ENCODE measurements around the gene BTG2.

BTG2 gene

DNA sequence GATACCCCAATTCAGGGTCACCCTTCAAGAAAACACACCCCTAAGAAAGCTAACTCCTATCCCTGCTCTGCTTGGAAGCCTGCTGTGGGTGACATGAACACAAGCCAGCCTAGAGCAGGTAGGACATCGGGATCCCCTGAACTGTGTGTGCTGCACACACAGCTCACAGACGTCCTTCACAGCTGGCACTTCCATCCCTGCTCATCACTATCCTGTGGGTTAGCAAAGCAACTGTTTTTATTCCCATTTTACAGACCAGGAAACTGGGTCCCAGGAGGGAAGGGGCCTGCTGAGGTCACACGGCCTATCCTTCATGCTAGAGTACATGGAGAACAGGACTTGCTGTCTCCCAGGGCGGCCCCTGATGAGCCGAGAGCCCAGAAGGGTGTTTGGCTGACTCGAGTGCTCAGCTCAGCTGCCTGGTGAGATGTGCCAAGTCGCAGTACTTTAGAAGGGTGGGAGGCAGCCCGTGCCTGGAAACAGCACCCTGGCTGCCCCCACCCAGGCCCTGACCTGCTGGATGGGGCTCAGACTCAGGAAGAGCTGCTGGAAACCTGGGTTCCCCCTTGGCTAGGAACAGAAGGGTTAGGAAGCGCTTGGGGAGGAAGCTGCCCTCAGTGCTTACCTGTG lies 28.3 kb upstream of the BTG2 start:
- no peak for DNase-seq

GRCh38 chr1:203278082-203278884 lies 27.0 kb upstream of the BTG2 start:
- DNase-seq: peak; percentile 63 to 78

- no peak for DNase-seq
Observed at GRCh38 chr1:203278885-203279406, 26.4 kb upstream of the BTG2 start.

DNA sequence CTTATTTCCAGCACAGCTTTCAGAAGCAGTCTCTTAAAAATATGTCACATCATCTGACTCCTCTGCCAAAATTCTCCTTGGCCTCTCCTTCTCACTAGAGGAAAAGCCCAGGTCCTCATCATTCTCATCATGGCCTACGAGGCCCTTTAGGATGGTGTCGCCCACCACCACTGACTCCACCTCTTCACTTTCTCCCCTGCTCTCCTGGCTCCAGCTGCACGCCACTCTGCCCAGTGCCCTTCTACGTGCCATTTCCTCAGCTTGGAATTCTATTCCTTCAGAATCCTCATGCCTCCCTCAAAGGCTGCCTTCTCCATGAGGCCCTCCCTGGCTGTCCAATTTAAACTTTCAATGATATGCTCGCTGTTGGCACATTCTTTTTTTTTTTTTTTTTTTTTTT lies 25.3 kb upstream of the BTG2 start:
- no peak for DNase-seq

DNA sequence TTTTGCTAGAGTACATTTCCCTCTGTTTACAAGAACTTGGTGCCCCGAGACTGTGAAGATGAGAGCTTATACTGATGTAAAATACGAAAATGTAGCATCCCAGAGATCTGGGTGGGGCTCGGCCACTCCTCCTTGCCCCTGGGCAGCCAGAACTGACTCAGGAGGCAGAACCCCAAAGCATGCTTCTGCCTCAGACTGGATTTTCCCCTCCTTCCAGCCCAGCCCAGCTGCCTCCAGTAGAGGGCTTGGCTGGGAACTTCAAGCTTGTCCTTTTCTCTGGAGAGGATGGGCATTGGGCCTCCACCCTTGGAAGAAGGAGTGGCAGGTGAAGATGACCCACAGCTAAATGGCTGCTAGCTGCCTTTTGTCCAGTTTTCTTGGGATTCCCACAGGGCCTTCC lies 24.3 kb upstream of the BTG2 start:
- no peak for DNase-seq

GRCh38 chr1:203281851-203282661 lies 23.3 kb upstream of the BTG2 start:
- DNase-seq: no peak

GRCh38 chr1:203282720-203283542 lies 22.4 kb upstream of the BTG2 start:
- DNase-seq: peak; percentile 72

DNA sequence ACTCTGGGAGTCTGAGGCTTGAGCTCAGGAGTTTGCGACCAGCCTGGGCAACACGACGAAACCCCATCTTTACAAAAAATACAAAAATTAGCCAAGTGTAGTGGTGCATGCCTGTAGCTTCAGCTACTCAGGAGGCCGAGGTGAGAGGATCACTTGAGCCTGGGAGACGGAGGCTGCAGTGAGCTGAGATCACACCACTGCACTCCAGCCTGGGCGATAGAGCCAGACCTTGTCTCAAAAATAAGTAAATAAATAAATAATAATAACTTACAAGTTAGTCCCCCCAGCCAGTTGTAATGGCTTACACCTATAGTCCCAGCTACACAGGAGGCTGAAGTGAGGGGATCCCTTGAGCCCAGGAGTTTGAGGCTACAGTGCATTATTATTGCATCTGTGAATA lies 21.7 kb upstream of the BTG2 start:
- no peak for DNase-seq

DNA sequence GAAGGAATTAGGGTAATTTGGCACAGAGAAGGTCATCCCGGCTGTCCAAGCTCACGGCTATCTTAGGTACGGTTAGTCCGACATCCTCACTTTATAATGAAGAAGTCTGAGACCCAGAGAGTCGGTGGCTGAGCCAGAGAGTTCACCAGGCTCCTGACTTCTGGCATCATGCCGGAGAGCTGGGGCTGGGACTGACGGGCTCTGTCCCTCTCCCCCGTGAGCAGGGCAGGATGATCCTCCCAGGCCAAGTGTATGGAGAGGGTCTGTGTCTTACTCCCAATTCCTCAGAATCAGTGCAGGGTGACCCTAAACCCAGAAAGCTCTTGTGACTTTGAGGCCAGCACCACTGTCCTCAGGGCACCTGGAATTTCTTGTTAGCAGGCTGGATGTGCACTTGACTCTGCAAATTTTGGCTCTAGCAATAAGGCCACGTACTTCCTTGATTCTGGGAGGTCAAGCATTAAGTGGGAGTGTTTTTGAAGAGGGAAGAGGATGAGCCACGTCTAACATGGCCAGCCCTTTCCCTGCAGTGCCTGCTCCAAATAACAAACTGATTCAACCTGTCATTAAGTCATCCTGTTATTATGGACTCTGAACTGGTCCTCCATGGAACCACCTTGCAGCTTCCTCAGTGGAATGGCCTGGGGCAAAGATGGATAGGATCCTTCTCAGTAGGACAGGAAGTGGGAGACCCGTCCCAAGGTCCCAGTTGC lies 20.8 kb upstream of the BTG2 start:
- DNase-seq: no peak

GRCh38 chr1:203286161-203286984 lies 18.9 kb upstream of the BTG2 start:
- DNase-seq: no peak

DNA sequence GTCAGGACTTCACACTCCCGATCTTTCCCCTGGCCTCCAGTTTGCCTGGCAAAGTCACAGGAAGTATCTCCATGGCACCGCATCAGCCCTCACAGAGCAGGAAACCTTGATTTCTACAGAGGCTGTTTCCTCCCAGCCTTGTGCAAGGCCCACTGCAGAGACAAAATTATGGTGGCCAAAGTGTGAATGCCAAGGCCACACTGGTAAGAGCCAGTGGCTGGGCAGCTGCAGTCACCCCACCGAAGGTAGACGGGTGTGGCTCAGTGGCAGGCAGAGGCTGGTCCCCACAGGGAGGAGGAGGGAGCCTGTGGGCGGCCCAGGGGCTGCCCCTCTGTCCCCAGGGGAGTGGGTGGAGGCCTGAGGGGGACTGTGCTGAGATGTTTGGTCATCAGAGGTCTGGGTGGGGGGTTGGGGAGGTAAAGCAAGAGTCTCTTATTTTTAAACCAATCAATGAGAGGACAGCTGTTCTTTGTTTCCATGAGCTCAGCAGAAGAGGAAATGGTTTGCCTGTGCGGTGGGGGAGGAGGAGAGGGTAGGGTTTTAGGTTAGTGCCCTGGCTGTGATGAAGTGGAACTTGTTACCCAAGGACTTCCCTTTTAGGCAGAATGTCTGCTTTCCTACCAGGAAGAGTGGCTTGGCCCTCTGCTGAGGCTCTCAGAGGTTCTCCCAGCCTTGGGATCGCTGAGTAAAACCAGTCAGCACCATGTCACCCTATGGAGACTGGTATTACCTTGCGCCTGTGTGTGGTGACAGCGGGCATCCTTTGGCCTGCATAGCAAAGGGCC lies 18.0 kb upstream of the BTG2 start:
- DNase-seq: peak; percentile 51 to 55

DNA sequence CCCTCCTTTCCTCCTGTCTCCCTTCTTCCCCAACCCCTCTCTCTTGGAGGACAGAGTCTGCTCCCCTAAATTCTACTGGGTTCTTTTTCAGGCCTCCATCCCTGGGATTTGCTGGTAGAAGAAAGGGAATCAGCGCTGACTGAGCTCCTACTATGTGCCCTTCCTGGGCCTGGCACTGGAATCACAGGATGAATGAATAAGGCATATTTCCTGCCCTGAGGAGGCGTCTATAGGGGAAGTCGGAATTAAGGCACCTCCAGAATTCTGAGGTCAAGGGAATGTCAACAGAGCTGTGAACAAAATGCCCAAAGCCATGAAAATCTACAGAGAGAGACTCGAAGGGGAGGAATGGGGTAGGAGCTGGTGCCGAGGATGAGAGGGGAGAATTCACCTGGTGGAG lies 17.4 kb upstream of the BTG2 start:
- DNase-seq: no peak

DNA sequence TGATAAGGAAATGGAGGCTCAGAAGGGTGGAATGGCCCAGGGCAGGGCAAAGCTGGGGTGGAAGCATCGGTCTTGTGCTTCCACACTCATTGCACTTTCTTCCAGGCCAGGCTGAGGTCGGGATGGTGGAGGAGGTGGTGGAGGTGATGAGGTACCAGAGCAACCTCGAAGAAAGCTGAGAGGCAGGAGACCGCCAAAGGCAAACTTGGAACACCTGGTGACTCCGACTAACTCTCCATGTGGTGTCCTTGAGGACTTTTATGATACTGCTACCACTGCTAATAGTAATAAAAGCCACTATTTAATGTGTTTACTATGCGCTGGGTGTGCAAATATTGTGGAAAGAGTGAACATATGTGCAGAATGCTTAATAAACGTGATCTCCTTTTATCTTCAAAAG lies 16.9 kb upstream of the BTG2 start:
- DNase-seq: no peak

- DNase-seq: no peak
Observed at GRCh38 chr1:203289281-203289981, 15.9 kb upstream of the BTG2 start.

- DNase-seq: no peak
Observed at GRCh38 chr1:203289982-203290260, 15.4 kb upstream of the BTG2 start.

DNA sequence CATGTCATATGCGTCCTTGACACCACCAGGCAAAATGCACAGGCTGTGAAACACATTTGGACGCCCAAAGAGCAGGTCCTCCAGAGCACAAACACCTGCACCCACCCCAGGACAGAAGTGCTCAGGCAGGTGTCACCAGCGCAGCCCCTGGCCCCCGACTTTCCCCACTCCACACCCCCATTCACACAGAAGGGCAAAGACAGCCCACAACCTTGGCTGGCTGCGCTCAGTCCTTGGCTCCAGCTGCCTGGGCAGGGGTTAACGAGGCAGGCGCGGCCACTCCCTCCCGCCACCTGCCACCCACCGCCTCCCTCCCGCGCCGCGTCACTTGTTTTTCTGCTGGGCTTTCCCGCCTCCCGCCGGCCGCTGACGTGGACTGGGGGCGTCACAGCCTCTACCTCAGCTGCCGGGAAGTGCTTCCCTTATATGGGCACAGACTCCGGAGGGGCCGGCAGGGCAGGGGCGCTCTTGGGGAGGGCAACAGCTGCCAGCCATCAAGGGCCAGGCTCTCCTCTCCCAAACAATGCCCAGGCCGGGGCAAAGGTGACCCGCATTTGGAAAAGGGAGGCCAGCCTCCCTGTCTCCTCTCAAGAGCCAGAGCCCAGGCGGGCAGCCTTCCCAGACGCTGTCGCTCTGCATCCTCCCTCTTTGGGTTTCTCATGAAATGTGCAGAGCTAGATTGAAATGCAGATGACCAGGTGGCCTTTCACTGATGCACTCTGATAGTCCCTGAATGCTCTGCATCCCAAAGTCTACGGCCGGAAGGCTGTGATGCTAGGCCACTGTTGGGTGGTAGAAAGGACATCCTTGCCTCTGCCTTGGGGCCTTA lies 14.8 kb upstream of the BTG2 start:
- DNase-seq: peak; percentile 98 to 99

GRCh38 chr1:203291201-203292096 lies 13.9 kb upstream of the BTG2 start:
- peak; percentile 55 to 84 for DNase-seq

GRCh38 chr1:203295796-203296195 lies 9.5 kb upstream of the BTG2 start:
- no peak for DNase-seq
